ENCODE data around the gene RHOXF2B.

- TF ChIP-seq CTCF (IDR thresholded peaks at IDR 0.05; ENCODE audit: insufficient read depth, low read depth, low read length) (no peak), EZH2 (IDR thresholded peaks at IDR 0.05; ENCODE audit: insufficient read depth, low read length) (no peak)
Measured at GRCh38 chrX:120022763-120023162, 54.7 kb downstream of the RHOXF2B start.

Measured in astrocyte (in vitro differentiated cells and primary cell).